Activated CD8-positive, alpha-beta T cell treated with anti-CD3 and anti-CD28 coated beads for 36 hours (primary cell): ENCODE results near the gene NKAIN2. TPM values are rescaled to one million over a fixed set of nuclear protein-coding genes. Genes with fewer than 3 reads are reported as not detected.

Source experiments
- ATAC-seq: fragments of 200-7000 bp; cut with Tn5 transposase; one replicate; pipeline ENCODE4 v1.10.0; 2021; ENCODE audit warnings: mild to moderate bottlenecking, moderate library complexity
- CTCF ChIA-PET: fragments of 350-600 bp; sonication (Branson Sonifier 250); formaldehyde crosslinking; loops from one replicate; lab custom pipeline; 2021; ENCODE audit warnings: antibody characterized with exemption; lab: Charles Lee
- POLR2A ChIA-PET: fragments of 350-600 bp; sonication (Branson Sonifier 250); formaldehyde crosslinking; loops from one replicate; lab custom pipeline; 2021; ENCODE audit warnings: antibody characterized with exemption; lab: Charles Lee
- DNase-seq: peaks from one replicate; pipeline ENCODE4 v3.0.0-alpha.2; 2020
- H3K27ac Mint-ChIP-seq: one replicate; pipeline ENCODE4 v1.8.0; 2021; ENCODE audit warnings: mild to moderate bottlenecking, mixed read lengths
- H3K27me3 Mint-ChIP-seq: one replicate; pipeline ENCODE4 v1.8.0; 2021; ENCODE audit warnings: mixed read lengths
- H3K36me3 Mint-ChIP-seq: one replicate; pipeline ENCODE4 v1.8.0; 2021; ENCODE audit warnings: low read depth, mixed read lengths
- H3K4me1 Mint-ChIP-seq: one replicate; pipeline ENCODE4 v1.8.0; 2021; ENCODE audit warnings: low read depth, mixed read lengths
- H3K4me3 Mint-ChIP-seq: one replicate; pipeline ENCODE4 v1.8.0; 2021; ENCODE audit warnings: mild to moderate bottlenecking, moderate library complexity, mixed read lengths
- H3K9me3 Mint-ChIP-seq: one replicate; pipeline ENCODE4 v1.8.0; 2021; ENCODE audit warnings: mixed read lengths
- intact Hi-C: fragments of 100-400 bp; cut with micrococcal nuclease; formaldehyde crosslinking; loops from one replicate; pipeline ENCODE4 v1.10.0; 2022
- total RNA-seq, 2 experiments: library from RNA; stranded (reverse); gene quantifications; one replicate each; pipeline ENCODE4 v1.2.3, GENCODE V29; 2021
- TF ChIP-seq, protein P1 (sequence below): fragments of 200-600 bp; IDR thresholded peaks from one replicate; pipeline ENCODE4 v1.8.0; 2022; ENCODE audit warnings: antibody characterized with exemption, mild to moderate bottlenecking

Gene NKAIN2
- total RNA-seq, 2 experiments from 2014 or later = not detected

DNA sequence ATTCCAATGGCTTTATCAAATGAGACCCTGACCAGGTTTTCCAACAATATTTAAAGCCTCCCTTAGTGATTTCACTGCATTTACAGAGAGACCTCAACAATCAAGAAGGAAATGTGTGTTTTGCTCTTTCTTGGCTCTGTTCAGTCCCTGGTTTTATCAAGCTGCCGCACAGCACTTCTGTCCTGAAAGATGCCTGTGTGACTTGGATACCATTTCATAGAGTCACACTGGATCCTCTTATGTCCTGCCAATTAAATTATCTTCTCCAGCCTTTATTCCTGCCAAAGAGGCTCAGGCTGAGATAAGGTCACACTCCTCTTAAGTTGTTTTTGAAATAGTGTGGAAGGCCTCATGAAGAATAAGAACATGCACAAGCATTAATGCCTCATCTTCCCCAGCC, 961.6 kb downstream of the NKAIN2 start:
- ChIA-PET POLR2A (no interaction called here), CTCF (no interaction called here)
- Mint-ChIP-seq H3K36me3 (no peaks in the 10 kb centered on the region), H3K27ac (no peak overlapping the region), H3K27me3 (no peaks in the 10 kb centered on the region), H3K4me3 (no peak overlapping the region), H3K9me3 (no peaks in the 10 kb centered on the region), H3K4me1 (no peaks in the 10 kb centered on the region)
- intact Hi-C loops = no loop called here
- TF ChIP-seq, protein P1, sequence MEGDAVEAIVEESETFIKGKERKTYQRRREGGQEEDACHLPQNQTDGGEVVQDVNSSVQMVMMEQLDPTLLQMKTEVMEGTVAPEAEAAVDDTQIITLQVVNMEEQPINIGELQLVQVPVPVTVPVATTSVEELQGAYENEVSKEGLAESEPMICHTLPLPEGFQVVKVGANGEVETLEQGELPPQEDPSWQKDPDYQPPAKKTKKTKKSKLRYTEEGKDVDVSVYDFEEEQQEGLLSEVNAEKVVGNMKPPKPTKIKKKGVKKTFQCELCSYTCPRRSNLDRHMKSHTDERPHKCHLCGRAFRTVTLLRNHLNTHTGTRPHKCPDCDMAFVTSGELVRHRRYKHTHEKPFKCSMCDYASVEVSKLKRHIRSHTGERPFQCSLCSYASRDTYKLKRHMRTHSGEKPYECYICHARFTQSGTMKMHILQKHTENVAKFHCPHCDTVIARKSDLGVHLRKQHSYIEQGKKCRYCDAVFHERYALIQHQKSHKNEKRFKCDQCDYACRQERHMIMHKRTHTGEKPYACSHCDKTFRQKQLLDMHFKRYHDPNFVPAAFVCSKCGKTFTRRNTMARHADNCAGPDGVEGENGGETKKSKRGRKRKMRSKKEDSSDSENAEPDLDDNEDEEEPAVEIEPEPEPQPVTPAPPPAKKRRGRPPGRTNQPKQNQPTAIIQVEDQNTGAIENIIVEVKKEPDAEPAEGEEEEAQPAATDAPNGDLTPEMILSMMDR = no peak
- no peak for ATAC-seq
- DNase-seq = no peak

DNA sequence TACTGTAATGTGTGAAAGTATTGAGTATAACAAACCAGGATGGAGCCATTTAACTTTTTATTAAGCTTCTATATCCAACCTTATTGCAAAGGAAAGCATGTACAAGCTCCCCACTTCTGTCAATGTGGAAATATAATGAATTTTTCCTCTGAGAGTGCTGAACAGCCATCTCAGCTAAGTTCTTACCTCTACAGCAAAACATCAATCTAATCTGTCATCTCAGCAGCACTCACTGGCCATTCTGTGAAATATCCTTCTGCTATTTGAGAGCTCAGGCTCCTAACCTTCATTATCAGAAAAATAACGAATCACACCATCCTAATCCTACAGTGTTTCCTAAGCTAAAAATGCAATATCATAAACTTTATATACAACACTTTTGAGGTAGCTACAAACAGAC, 964.6 kb downstream of the NKAIN2 start:
- TF ChIP-seq, protein P1 = no peak

DNA sequence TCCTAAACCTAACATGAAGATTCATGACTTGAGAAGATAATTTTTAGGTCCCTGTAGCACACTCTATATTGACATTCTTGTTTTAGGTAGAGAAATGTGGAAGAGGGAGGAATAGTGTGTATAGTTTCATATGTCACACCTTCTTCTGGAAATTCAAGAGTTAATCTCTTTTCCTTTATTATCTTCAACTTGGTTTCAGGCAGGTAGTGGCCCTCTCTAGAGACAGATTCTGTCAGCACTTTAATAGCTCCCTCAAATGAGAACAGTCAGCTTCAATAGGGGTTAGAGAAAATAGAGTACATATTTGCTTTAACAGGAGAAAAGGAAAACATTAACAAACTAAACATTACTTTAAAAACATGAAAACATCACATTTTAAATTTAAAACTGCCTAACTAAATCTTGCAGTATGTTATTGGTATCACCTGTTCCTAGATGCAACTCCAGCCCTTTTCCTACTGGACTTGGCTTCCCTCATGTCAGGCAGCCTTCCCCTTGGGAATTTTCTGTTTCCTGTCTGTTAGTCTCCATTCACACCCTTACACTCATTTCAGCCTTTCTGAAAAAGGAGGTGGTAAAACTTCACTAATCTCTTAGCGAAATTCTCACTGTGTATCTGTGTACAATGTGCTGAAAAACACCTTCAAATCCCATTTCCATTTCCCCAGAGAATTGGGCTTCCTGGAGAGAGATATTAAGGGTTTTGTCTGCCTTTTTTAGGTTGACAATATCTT, 966.3 kb downstream of the NKAIN2 start:
- TF ChIP-seq, protein P1 = no peak
- DNase-seq = no peak
- no peaks in the 10 kb centered on the region for H3K36me3 Mint-ChIP-seq
- H3K9me3 Mint-ChIP-seq = no peaks in the 10 kb centered on the region
- ATAC-seq = no peak
- intact Hi-C loops = no loop called here
- H3K4me1 Mint-ChIP-seq = no peaks in the 10 kb centered on the region
- H3K27ac Mint-ChIP-seq = no peak overlapping the region
- no peak overlapping the region for H3K4me3 Mint-ChIP-seq
- H3K27me3 Mint-ChIP-seq = no peaks in the 10 kb centered on the region
- POLR2A ChIA-PET = no interaction called here
- CTCF ChIA-PET = no interaction called here

More for the DNA sequence above, 964.6 kb downstream of the NKAIN2 start:
- no peaks in the 10 kb centered on the region for H3K27me3 Mint-ChIP-seq
- intact Hi-C loops = no loop called here
- H3K4me3 Mint-ChIP-seq = no peak overlapping the region
- POLR2A ChIA-PET = interaction anchor here (0.6 kb wide), 1 partner anchor 31 kb away, joined by 3 read pairs; no protein-coding TSS in a partner anchor
- ATAC-seq (no peak), DNase-seq (no peak)
- no peaks in the 10 kb centered on the region for H3K36me3 Mint-ChIP-seq
- no peaks in the 10 kb centered on the region for H3K9me3 Mint-ChIP-seq
- CTCF ChIA-PET = no interaction called here
- no peaks in the 10 kb centered on the region for H3K4me1 Mint-ChIP-seq
- no peak overlapping the region for H3K27ac Mint-ChIP-seq

DNA sequence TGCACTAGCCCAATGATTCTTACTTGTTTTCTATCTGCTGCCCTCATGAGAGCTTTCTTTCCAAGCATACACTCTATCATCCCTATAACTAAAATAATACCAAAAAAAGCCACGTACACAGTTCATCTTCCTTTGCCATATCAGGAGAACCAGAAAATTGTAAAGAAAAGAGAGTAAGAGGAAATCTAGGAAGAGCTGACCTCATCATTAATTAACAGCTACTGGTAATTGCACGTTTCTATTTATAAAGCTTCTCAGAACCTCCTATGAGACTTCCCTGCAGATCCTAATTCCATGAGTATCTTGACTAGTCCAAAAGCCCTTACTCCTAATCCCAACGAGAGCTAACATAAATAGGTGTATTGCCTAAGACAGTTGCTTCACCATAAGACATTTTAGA, 967.1 kb downstream of the NKAIN2 start:
- H3K4me1 Mint-ChIP-seq = no peaks in the 10 kb centered on the region
- no peaks in the 10 kb centered on the region for H3K27me3 Mint-ChIP-seq
- DNase-seq (no peak), ATAC-seq (no peak)
- H3K27ac Mint-ChIP-seq = no peak overlapping the region
- TF ChIP-seq, protein P1 = no peak
- POLR2A ChIA-PET = no interaction called here
- intact Hi-C loops = no loop called here
- no peaks in the 10 kb centered on the region for H3K9me3 Mint-ChIP-seq
- no peak overlapping the region for H3K4me3 Mint-ChIP-seq
- H3K36me3 Mint-ChIP-seq = no peaks in the 10 kb centered on the region
- CTCF ChIA-PET = no interaction called here

DNA sequence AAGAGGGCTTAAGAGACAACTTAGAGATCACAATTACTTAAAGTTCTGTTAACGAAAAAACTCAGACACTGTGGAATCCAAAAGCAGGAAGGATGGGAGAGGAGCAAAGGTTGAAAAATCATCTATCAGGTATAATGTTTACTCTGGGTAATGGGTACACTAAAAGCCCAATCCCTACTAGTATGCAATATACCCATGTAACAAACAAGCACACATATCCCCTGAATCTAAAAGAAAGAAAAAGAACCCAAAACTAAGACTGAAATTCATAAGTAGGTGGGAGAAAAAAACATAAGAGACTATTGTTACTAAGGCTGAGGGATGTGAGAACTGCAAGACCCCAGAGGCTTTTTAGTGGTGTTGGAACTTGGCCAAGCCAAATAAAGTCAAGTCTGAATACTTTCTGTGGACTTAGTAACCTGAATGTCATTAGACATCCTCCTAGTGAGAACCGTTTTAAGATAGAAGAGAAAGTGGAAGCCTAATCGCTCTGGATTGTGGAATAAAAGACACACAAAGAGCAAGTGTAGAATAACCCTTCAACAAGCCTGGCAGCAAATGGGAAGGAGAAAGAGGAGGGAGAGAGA, 969.2 kb downstream of the NKAIN2 start:
- DNase-seq = no peak
- Mint-ChIP-seq H3K9me3 (no peaks in the 10 kb centered on the region), H3K36me3 (no peaks in the 10 kb centered on the region), H3K4me1 (no peaks in the 10 kb centered on the region), H3K4me3 (no peak overlapping the region), H3K27ac (no peak overlapping the region), H3K27me3 (no peaks in the 10 kb centered on the region)
- TF ChIP-seq, protein P1 = no peak
- POLR2A ChIA-PET = no interaction called here
- intact Hi-C loops = no loop called here
- CTCF ChIA-PET = no interaction called here
- no peak for ATAC-seq
